HCT116 (cell line): ENCODE data around the gene FBLN7. TPM values are rescaled to one million over a fixed set of nuclear protein-coding genes. Genes with fewer than 3 reads are reported as not detected.

Source experiments
- ATAC-seq: fragments of 200-7000 bp; cut with Tn5 transposase; 2 replicates; pipeline ENCODE4 v1.9.1; 2020; ENCODE audit warnings: mild to moderate bottlenecking, moderate library complexity
- BruUV-seq: library from RNA; stranded (reverse); fragments of 400-500 nt; replicated peaks from 2 replicates; lab custom pipeline; 2021; lab: Mats Ljungman, UMichigan
- CTCF ChIA-PET: fragments of 300-600 bp; sonication (Branson Sonifier 250); formaldehyde crosslinking; loops from one replicate; lab custom pipeline; 2021; ENCODE audit warnings: antibody characterized with exemption; lab: Charles Lee
- POLR2A ChIA-PET: fragments of 300-600, 350-600 bp; sonication (Branson Sonifier 250); formaldehyde crosslinking; loops from one replicate; lab custom pipeline; 2021; ENCODE audit warnings: antibody characterized with exemption; lab: Charles Lee
- RAD21 ChIA-PET, 2 experiments: fragments of 300-600 bp; sonication (Branson Sonifier 250); formaldehyde crosslinking; loops; one replicate each; lab custom pipeline; 2023; ENCODE audit warnings: low total read pairs in 2 of 2; ENCODE audit not compliant: uncharacterized antibody in 2 of 2, unreplicated experiment in 2 of 2, low non-redundant PET in 1 of 2; lab: Charles Lee
- DNase-seq: peaks from one replicate; pipeline ENCODE4 v3.0.0-alpha.2; 2010; ENCODE audit warnings: low read depth, low spot score
- H2AFZ ChIP-seq: fragments of 200-600 bp; shearing (Covaris generic), sonication (generic); 2 replicates; pipeline ENCODE4 v1.6.1; 2017; ENCODE audit warnings: low read depth, mixed run types, mixed read lengths, antibody characterized with exemption, low read length; ENCODE audit not compliant: poor library complexity, severe bottlenecking
- H3K27ac ChIP-seq: 2 replicates; pipeline ENCODE4 v1.5.1; 2012; ENCODE audit warnings: low read depth, low read length
- H3K27me3 ChIP-seq: fragments of 200-600 bp; sonication (generic); 2 replicates; pipeline ENCODE4 v1.6.1; 2016; ENCODE audit warnings: mixed run types, low read length, mixed read lengths; ENCODE audit not compliant: insufficient read depth
- H3K36me3 ChIP-seq, 2 experiments: fragments of 200-500 bp in 1 of 2; fragments of 200-600 bp in 1 of 2; sonication (Bioruptor generic) in 1 of 2; sonication (generic) in 1 of 2; 2 replicates each; pipeline versions ENCODE4 v1.5.1 to v1.6.1; 2014 to 2016; ENCODE audit warnings: low read length in 2 of 2, inconsistent platforms in 1 of 2, mixed read lengths in 1 of 2, mixed run types in 1 of 2; ENCODE audit not compliant: insufficient read depth in 2 of 2, control insufficient read depth in 1 of 2
- H3K4me1 ChIP-seq, 2 experiments: fragments of 200-600 bp in 1 of 2; sonication (generic) in 1 of 2; 2 replicates each; pipeline versions ENCODE4 v1.5.1 to v1.6.1; 2012 to 2017; ENCODE audit warnings: low read length in 2 of 2, inconsistent platforms in 1 of 2, mild to moderate bottlenecking in 1 of 2, mixed read lengths in 1 of 2, mixed run types in 1 of 2, moderate library complexity in 1 of 2; ENCODE audit not compliant: insufficient read depth in 2 of 2, control insufficient read depth in 1 of 2
- H3K4me2 ChIP-seq: fragments of 200-600 bp; sonication (generic); 2 replicates; pipeline ENCODE4 v1.6.1; 2017; ENCODE audit warnings: mixed run types, low read length, mixed read lengths
- H3K4me3 ChIP-seq, 2 experiments: fragments of 200-600 bp in 1 of 2; sonication (generic) in 1 of 2; replicated peaks in 1 of 2; 2 replicates each; pipeline ENCODE4 v1.5.1; 2011 to 2016; ENCODE audit warnings: low read length in 2 of 2, control low read depth in 1 of 2, low read depth in 1 of 2, mild to moderate bottlenecking in 1 of 2, mixed read lengths in 1 of 2, mixed run types in 1 of 2
- H3K79me2 ChIP-seq: fragments of 200-600 bp; sonication (generic); 2 replicates; pipeline ENCODE4 v1.6.1; 2017; ENCODE audit warnings: mild to moderate bottlenecking, mixed run types, low read length, moderate library complexity, mixed read lengths; ENCODE audit not compliant: insufficient read depth
- H3K9ac ChIP-seq: fragments of 200-600 bp; sonication (generic); 2 replicates; pipeline ENCODE4 v1.6.1; 2016; ENCODE audit warnings: low read length, mixed read lengths
- H3K9me2 ChIP-seq: fragments of 200-600 bp; sonication (generic), shearing (Covaris generic); 2 replicates; pipeline ENCODE4 v1.6.1; 2017; ENCODE audit warnings: mixed run types, mild to moderate bottlenecking, moderate library complexity; ENCODE audit not compliant: insufficient read depth
- H3K9me3 ChIP-seq, 2 experiments: fragments of 200-500 bp in 1 of 2; fragments of 200-600 bp in 1 of 2; sonication (Bioruptor generic) in 1 of 2; sonication (generic) in 1 of 2; 2 replicates each; pipeline ENCODE4 v1.6.1; 2014 to 2017; ENCODE audit warnings: low read length in 2 of 2, mixed read lengths in 2 of 2, inconsistent platforms in 1 of 2, low read depth in 1 of 2, mild to moderate bottlenecking in 1 of 2, mixed run types in 1 of 2, moderate library complexity in 1 of 2; ENCODE audit not compliant: control insufficient read depth in 1 of 2, insufficient read depth in 1 of 2
- H4K20me1 ChIP-seq: fragments of 200-600 bp; sonication (generic), shearing (Covaris generic); 2 replicates; pipeline ENCODE4 v1.6.1; 2017; ENCODE audit warnings: mixed run types, mild to moderate bottlenecking, moderate library complexity; ENCODE audit not compliant: insufficient read depth
- ATF3 ChIP-seq: IDR thresholded peaks from 2 replicates; pipeline ENCODE4 v1.6.1; 2012
- CBX3 ChIP-seq: IDR thresholded peaks from 2 replicates; pipeline ENCODE4 v1.6.1; 2012; ENCODE audit warnings: low read depth
- CEBPB ChIP-seq: IDR thresholded peaks from 2 replicates; pipeline ENCODE4 v1.6.1; 2012; ENCODE audit warnings: low read depth
- CTCF ChIP-seq, 3 experiments: fragments of 200-600 bp in 1 of 3; sonication (generic) in 1 of 3; IDR thresholded peaks in 2 of 3; conservative IDR thresholded peaks in 1 of 3; 2 replicates each; pipeline ENCODE4 v1.5.1; 2012 to 2017; ENCODE audit warnings: low read depth in 2 of 3, low read length in 2 of 3, antibody characterized with exemption in 1 of 3, borderline replicate concordance in 1 of 3, control low read depth in 1 of 3, mild to moderate bottlenecking in 1 of 3, mixed read lengths in 1 of 3, mixed run types in 1 of 3, moderate library complexity in 1 of 3; ENCODE audit not compliant: insufficient read depth in 1 of 3
- ELF1 ChIP-seq: IDR thresholded peaks from 2 replicates; pipeline ENCODE4 v1.6.1; 2012; ENCODE audit warnings: low read depth, borderline replicate concordance
- EZH2 ChIP-seq: fragments of 200-600 bp; sonication (generic); IDR thresholded peaks from 2 replicates; pipeline ENCODE4 v1.6.1; 2017; ENCODE audit warnings: antibody characterized with exemption, mixed run types
- FOSL1 ChIP-seq: IDR thresholded peaks from 2 replicates; pipeline ENCODE4 v1.6.1; 2012; ENCODE audit warnings: low read depth
- JUND ChIP-seq: IDR thresholded peaks from 2 replicates; pipeline ENCODE4 v1.6.1; 2012
- MAX ChIP-seq: IDR thresholded peaks from 2 replicates; pipeline ENCODE4 v1.6.1; 2012
- POLR2A ChIP-seq: IDR thresholded peaks from 2 replicates; pipeline ENCODE4 v1.7.0; 2011; ENCODE audit warnings: borderline replicate concordance; ENCODE audit not compliant: insufficient read depth, insufficient read length; ENCODE audit errors: extremely low read depth
- REST ChIP-seq: IDR thresholded peaks from 2 replicates; pipeline ENCODE4 v1.6.1; 2012; ENCODE audit warnings: low read depth
- SP1 ChIP-seq: IDR thresholded peaks from 2 replicates; pipeline ENCODE4 v1.6.1; 2012; ENCODE audit warnings: low read depth
- SRF ChIP-seq: IDR thresholded peaks from 2 replicates; pipeline ENCODE4 v1.6.1; 2012; ENCODE audit warnings: low read depth
- TCF7L2 ChIP-seq: IDR thresholded peaks from 2 replicates; pipeline ENCODE4 v1.7.0; 2011; ENCODE audit warnings: borderline replicate concordance, inconsistent platforms; ENCODE audit not compliant: insufficient read depth, insufficient read length; ENCODE audit errors: extremely low read depth
- YY1 ChIP-seq: IDR thresholded peaks from 2 replicates; pipeline ENCODE4 v1.6.1; 2011; ENCODE audit warnings: low read length, low read depth, moderate library complexity, mild to moderate bottlenecking; ENCODE audit not compliant: insufficient replicate concordance; ENCODE audit errors: extremely low read depth
- ZFX ChIP-seq: fragments of 450-650 bp; IDR thresholded peaks from 2 replicates; pipeline ENCODE4 v1.6.1; 2017
- ZNF274 ChIP-seq: fragments of 200-500 bp; sonication (Bioruptor generic); IDR thresholded peaks from 2 replicates; pipeline ENCODE4 v1.6.1; 2014; ENCODE audit warnings: mild to moderate bottlenecking, low read depth, low read length, inconsistent platforms
- intact Hi-C: fragments of 100-400 bp; cut with micrococcal nuclease; formaldehyde crosslinking; loops from 2 replicates; pipeline ENCODE4 v1.10.0; 2022
- total RNA-seq: library from RNA; stranded (reverse); gene quantifications from one replicate; pipeline ENCODE4 v1.2.1, GENCODE V29; 2021; ENCODE audit not compliant: unreplicated experiment

Gene FBLN7
- total RNA-seq, 1 experiment from 2014 or later: 0.34 TPM

- Histone ChIP-seq H2AFZ (no peak overlapping the region), H3K36me3 (no peaks in the 10 kb centered on the region)
- TF ChIP-seq ZNF274 (no peak), FOSL1 (no peak), ZFX (no peak), CTCF (IDR thresholded peaks at IDR 0.05 in 2 of 3, conservative IDR thresholded peaks at IDR 0.05 in 1 of 3; ENCODE audit: borderline replicate concordance in 1 of 3, insufficient read depth in 1 of 3, low read depth in 2 of 3, low read length in 2 of 3) (no peak), JUND (no peak), ATF3 (no peak), SP1 (no peak), EZH2 (no peak), POLR2A (no peak), CEBPB (no peak), ELF1 (no peak), MAX (no peak), TCF7L2 (no peak), REST (no peak), CBX3 (no peak), SRF (no peak), YY1 (no peak)
- TF ChIP-seq, all 23 proteins: peak for 0
- Histone ChIP-seq H3K9ac (no peak overlapping the region), H3K4me3 (no peak overlapping the region), H3K4me2 (no peak overlapping the region), H3K4me1 (no peaks in the 10 kb centered on the region), H3K9me3 (no peaks in the 10 kb centered on the region), H3K9me2 (no peaks in the 10 kb centered on the region), H4K20me1 (no peaks in the 10 kb centered on the region), H3K27ac (no peak overlapping the region), H3K27me3 (no peaks in the 10 kb centered on the region), H3K79me2 (no peaks in the 10 kb centered on the region)
- POLR2A ChIA-PET: no interaction called here
- DNase-seq (no peak), ATAC-seq (no peak)
- RAD21 ChIA-PET: no interaction called here
- BruUV-seq: no TSS peak
- CTCF ChIA-PET: no interaction called here
- intact Hi-C loops: no loop called here
Measured at GRCh38 chr2:112175333-112175732, 37.1 kb downstream of the FBLN7 start.
